HepG2 (cell line): ENCODE measurements around the gene CASP4. TPM values are rescaled to one million over a fixed set of nuclear protein-coding genes. Genes with fewer than 3 reads are reported as not detected.

Source experiments
- ATAC-seq: fragments of 200-7000 bp; cut with Tn5 transposase; 3 replicates; pipeline ENCODE4 v1.9.1; 2020; ENCODE audit warnings: mild to moderate bottlenecking, moderate library complexity
- BruUV-seq: library from RNA; stranded (reverse); fragments of 400-500 nt; replicated peaks from 2 replicates; lab custom pipeline; 2021; lab: Mats Ljungman, UMichigan
- CTCF ChIA-PET: fragments of 300-600 bp; formaldehyde crosslinking; extraction: SDS; loops from one replicate; lab custom pipeline; 2021; ENCODE audit warnings: low total read pairs, inconsistent platforms, low intra/inter-chr PET ratio; lab: Yijun Ruan, JAX
- POLR2A ChIA-PET: fragments of 350-600 bp; sonication (Branson Sonifier 250); formaldehyde crosslinking; loops from one replicate; lab custom pipeline; 2020; ENCODE audit warnings: antibody characterized with exemption, inconsistent platforms; lab: Yijun Ruan, JAX
- DNase-seq: peaks from one replicate; pipeline ENCODE4 v3.0.0-alpha.2; 2015; ENCODE audit warnings: low spot score
- FAIRE-seq: peaks from 3 replicates; lab custom pipeline; 2011; peaks lifted over from hg19 to GRCh38; lab: Jason Lieb, UNC
- H2AFZ ChIP-seq: one replicate; pipeline ENCODE4 v1.6.1; 2011; ENCODE audit warnings: low read length, inconsistent platforms
- H3K27ac ChIP-seq: fragments of 300-600 bp; 3 replicates; pipeline ENCODE4 v1.8.0; 2011; ENCODE audit warnings: mixed run types, mild to moderate bottlenecking, mixed read lengths, low read length, inconsistent platforms; ENCODE audit not compliant: insufficient read depth; ENCODE audit errors: extremely low read length
- H3K27me3 ChIP-seq, 2 experiments: fragments of 200-600 bp in 1 of 2; 2 replicates in 1 of 2; 3 replicates in 1 of 2; pipeline versions ENCODE4 v1.6.0 to v1.8.0; 2011; ENCODE audit warnings: low read length in 2 of 2, mild to moderate bottlenecking in 2 of 2, moderate library complexity in 2 of 2, inconsistent platforms in 1 of 2; ENCODE audit not compliant: insufficient read depth in 2 of 2, control insufficient read depth in 1 of 2
- H3K36me3 ChIP-seq, 2 experiments: fragments of 200-600 bp in 1 of 2; replicated peaks in 1 of 2; 2 replicates in 1 of 2; 3 replicates in 1 of 2; pipeline versions ENCODE4 v1.5.1 to v1.8.0; 2011; ENCODE audit warnings: low read length in 2 of 2, inconsistent platforms in 1 of 2; ENCODE audit not compliant: insufficient read depth in 2 of 2, control insufficient read depth in 1 of 2
- H3K4me1 ChIP-seq: 2 replicates; pipeline ENCODE4 v1.5.1; 2012; ENCODE audit warnings: low read length, inconsistent platforms; ENCODE audit not compliant: insufficient read depth
- H3K4me2 ChIP-seq: 2 replicates; pipeline ENCODE4 v1.6.0; 2011; ENCODE audit warnings: low read depth, low read length, inconsistent platforms
- H3K4me3 ChIP-seq, 3 experiments: fragments of 200-600 bp in 1 of 3; sonication (generic), shearing (Covaris generic) in 1 of 3; replicated peaks in 1 of 3; 2 replicates each; pipeline ENCODE4 v1.5.1; 2011 to 2016; ENCODE audit warnings: low read length in 3 of 3, inconsistent platforms in 2 of 3, low read depth in 2 of 3, mild to moderate bottlenecking in 2 of 3, control low read depth in 1 of 3, mixed read lengths in 1 of 3; ENCODE audit not compliant: insufficient read depth in 1 of 3
- H3K79me2 ChIP-seq: one replicate; pipeline ENCODE4 v1.6.1; 2011; ENCODE audit warnings: low read length, inconsistent platforms; ENCODE audit not compliant: insufficient read depth
- H3K9ac ChIP-seq: 2 replicates; pipeline ENCODE4 v1.6.0; 2011; ENCODE audit warnings: mild to moderate bottlenecking, low read depth, low read length, inconsistent platforms; ENCODE audit not compliant: insufficient read depth
- H3K9me3 ChIP-seq: 2 replicates; pipeline ENCODE4 v1.5.1; 2012; ENCODE audit warnings: mild to moderate bottlenecking, low read length
- H4K20me1 ChIP-seq: 2 replicates; pipeline ENCODE4 v1.6.0; 2011; ENCODE audit warnings: inconsistent platforms, mild to moderate bottlenecking, low read length, moderate library complexity; ENCODE audit not compliant: insufficient read depth
- AGO2 ChIP-seq: fragments of 200-400 bp; formaldehyde crosslinking; optimal IDR thresholded peaks from 2 replicates; pipeline ENCODE3; 2017; ENCODE audit warnings: mild to moderate bottlenecking, low read depth, low read length, moderate library complexity
- ETV5 ChIP-seq: IDR thresholded peaks from 2 replicates; pipeline ENCODE4 v1.6.1; 2018; ENCODE audit warnings: missing biosample characterization, missing genetic modification reagents, inconsistent platforms, borderline replicate concordance
- SNAPC2 ChIP-seq: sonication (generic); formaldehyde crosslinking; IDR thresholded peaks from 2 replicates; pipeline ENCODE4 v1.8.1; 2022; ENCODE audit warnings: mild to moderate bottlenecking, missing genetic modification reagents
- ZNF703 ChIP-seq: sonication (generic); formaldehyde crosslinking; IDR thresholded peaks from 2 replicates; pipeline ENCODE4 v1.5.1; 2020; ENCODE audit warnings: missing genetic modification reagents, mild to moderate bottlenecking, moderate library complexity, borderline replicate concordance
- WGBS: methylation state at CpG from one replicate; pipeline ENCODE4 v1.1.6; 2017; ENCODE audit warnings: low lambda C conversion rate; 5-methylcytosine and 5-hydroxymethylcytosine counted together
- in situ Hi-C: cut with HindIII; loops from 2 replicates; pipeline ENCODE4 v1.10.0; 2017; ENCODE audit warnings: low pct_unique_long_range_greater_than_20kb; ENCODE audit not compliant: extremely low pct_ligation_motif_present
- intact Hi-C: fragments of 100-400 bp; cut with micrococcal nuclease; formaldehyde crosslinking; loops from one replicate; pipeline ENCODE4 v1.10.0; 2022; ENCODE audit not compliant: unreplicated experiment
- polyA plus RNA-seq, 8 experiments: library from polyadenylated mRNA; depleted of rRNA in 3 of 8; stranded (reverse) in 7 of 8; unstranded in 1 of 8; fragments of >200 nt; fragmentation: Illumina TruSeq in 4 of 8; extraction: Trizol in 4 of 8; gene quantifications; 2 replicates each; pipeline versions ENCODE4 v1.2.1 to v1.2.3, GENCODE V29; 2011 to 2016; ENCODE audit warnings: low read depth in 4 of 8, missing spikeins in 1 of 8, mixed read lengths in 1 of 8; ENCODE audit not compliant: insufficient read depth in 1 of 8
- total RNA-seq, 5 experiments: library from RNA; depleted of rRNA; stranded (reverse); fragments of >200 nt; fragmentation: Illumina TruSeq; extraction: Trizol; gene quantifications; 2 replicates each; pipeline ENCODE4 v1.2.3, GENCODE V29; 2016; ENCODE audit warnings: low read depth in 1 of 5
- TF ChIP-seq, protein P1 (sequence below): sonication (generic); formaldehyde crosslinking; IDR thresholded peaks from 2 replicates; pipeline ENCODE4 v1.5.1; 2020; ENCODE audit warnings: missing genetic modification reagents, mild to moderate bottlenecking, borderline replicate concordance
- TF ChIP-seq, protein P2 (sequence below): sonication (generic); formaldehyde crosslinking; IDR thresholded peaks from 2 replicates; pipeline ENCODE4 v1.4.0; 2020; ENCODE audit warnings: low read depth, mild to moderate bottlenecking, missing genetic modification reagents

CASP4 gene
- total and polyA plus RNA-seq, 2 of the 13 experiments (the other 11 are each of a cell fraction or from before 2014, with no cell fraction given), result 56.4 to 69.8 TPM

- H3K9me3 ChIP-seq, result no peaks in the 10 kb centered on the region
- no peak overlapping the region for H3K4me2 ChIP-seq
- peaks cover 4% of the 10 kb centered on the region for H3K79me2 ChIP-seq
- no peaks in the 10 kb centered on the region for H3K27me3 ChIP-seq
- BruUV-seq, result no TSS peak
- TF ChIP-seq AGO2 (no peak), ZNF703 (CRISPR knock-in tag) (no peak), ETV5 (no peak), SNAPC2 (no peak)
- TF ChIP-seq, protein P1, sequence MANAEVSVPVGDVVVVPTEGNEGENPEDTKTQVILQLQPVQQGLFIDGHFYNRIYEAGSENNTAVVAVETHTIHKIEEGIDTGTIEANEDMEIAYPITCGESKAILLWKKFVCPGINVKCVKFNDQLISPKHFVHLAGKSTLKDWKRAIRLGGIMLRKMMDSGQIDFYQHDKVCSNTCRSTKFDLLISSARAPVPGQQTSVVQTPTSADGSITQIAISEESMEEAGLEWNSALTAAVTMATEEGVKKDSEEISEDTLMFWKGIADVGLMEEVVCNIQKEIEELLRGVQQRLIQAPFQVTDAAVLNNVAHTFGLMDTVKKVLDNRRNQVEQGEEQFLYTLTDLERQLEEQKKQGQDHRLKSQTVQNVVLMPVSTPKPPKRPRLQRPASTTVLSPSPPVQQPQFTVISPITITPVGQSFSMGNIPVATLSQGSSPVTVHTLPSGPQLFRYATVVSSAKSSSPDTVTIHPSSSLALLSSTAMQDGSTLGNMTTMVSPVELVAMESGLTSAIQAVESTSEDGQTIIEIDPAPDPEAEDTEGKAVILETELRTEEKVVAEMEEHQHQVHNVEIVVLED (CRISPR knock-in tag), result no peak
- TF ChIP-seq, protein P2, sequence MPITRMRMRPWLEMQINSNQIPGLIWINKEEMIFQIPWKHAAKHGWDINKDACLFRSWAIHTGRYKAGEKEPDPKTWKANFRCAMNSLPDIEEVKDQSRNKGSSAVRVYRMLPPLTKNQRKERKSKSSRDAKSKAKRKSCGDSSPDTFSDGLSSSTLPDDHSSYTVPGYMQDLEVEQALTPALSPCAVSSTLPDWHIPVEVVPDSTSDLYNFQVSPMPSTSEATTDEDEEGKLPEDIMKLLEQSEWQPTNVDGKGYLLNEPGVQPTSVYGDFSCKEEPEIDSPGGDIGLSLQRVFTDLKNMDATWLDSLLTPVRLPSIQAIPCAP (CRISPR knock-in tag), result no peak
- H4K20me1 ChIP-seq, result no peaks in the 10 kb centered on the region
- peaks cover 2 to 11% of the 10 kb centered on the region in 2 experiments; a peak in 1 of 5 replicates for H3K36me3 ChIP-seq
- H2AFZ ChIP-seq, result no peak overlapping the region
- no peak overlapping the region for H3K9ac ChIP-seq
- ATAC-seq, result no peak
- no peak for DNase-seq
- 98% methylated on average over 3 of the region's 3 CpGs for WGBS
- FAIRE-seq, result no peak
- H3K27ac ChIP-seq, result no peak overlapping the region
- no peak overlapping the region for H3K4me3 ChIP-seq
- ChIA-PET CTCF (no interaction called here), POLR2A (interaction anchor here (1.3 kb wide), 1 partner anchor 12 kb away, joined by 5 read pairs; the partner anchor contains the start of gene CASP4)
- in situ Hi-C loops (no loop called here), intact Hi-C loops (no loop called here)
- peaks cover 12% of the 10 kb centered on the region for H3K4me1 ChIP-seq
Observed at GRCh38 chr11:104957280-104957679, 11.1 kb downstream of the CASP4 start.
